ENCODE data around the gene TMEM132A.
A peak's percentile ranks its signal among the peaks of the same experiment; 100 is the strongest.

The TMEM132A gene

DNA sequence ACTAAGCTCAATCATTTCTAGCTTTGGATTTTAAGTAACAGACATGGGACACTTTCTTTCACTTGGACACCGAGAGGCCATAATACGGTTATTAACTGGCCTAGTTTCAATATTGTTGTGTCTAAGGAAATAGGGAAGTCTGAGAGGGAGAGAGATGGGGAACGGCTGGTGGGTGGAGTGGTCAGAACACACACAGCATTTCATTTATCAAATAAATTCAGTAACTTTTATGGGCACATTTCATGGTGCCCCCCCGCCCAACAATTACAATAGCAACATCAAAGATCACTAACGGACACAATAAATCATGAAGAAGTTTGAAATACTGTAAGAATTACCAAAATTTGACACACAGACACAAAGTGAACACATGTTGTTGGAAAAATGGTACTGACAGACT is 28.6 kb upstream of the TMEM132A start:
- DNase-seq (ENCODE audit: low read depth in 2 of 2) = no peak
- H3K4me3 ChIP-seq (replicated peaks in 1 of 2; ENCODE audit: low read depth in 2 of 2, low read length in 2 of 2) = no peak overlapping the region
- TF ChIP-seq, protein P1, sequence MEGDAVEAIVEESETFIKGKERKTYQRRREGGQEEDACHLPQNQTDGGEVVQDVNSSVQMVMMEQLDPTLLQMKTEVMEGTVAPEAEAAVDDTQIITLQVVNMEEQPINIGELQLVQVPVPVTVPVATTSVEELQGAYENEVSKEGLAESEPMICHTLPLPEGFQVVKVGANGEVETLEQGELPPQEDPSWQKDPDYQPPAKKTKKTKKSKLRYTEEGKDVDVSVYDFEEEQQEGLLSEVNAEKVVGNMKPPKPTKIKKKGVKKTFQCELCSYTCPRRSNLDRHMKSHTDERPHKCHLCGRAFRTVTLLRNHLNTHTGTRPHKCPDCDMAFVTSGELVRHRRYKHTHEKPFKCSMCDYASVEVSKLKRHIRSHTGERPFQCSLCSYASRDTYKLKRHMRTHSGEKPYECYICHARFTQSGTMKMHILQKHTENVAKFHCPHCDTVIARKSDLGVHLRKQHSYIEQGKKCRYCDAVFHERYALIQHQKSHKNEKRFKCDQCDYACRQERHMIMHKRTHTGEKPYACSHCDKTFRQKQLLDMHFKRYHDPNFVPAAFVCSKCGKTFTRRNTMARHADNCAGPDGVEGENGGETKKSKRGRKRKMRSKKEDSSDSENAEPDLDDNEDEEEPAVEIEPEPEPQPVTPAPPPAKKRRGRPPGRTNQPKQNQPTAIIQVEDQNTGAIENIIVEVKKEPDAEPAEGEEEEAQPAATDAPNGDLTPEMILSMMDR (IDR thresholded peaks at IDR 0.05; ENCODE audit: low read depth, low read length) = no peak

DNA sequence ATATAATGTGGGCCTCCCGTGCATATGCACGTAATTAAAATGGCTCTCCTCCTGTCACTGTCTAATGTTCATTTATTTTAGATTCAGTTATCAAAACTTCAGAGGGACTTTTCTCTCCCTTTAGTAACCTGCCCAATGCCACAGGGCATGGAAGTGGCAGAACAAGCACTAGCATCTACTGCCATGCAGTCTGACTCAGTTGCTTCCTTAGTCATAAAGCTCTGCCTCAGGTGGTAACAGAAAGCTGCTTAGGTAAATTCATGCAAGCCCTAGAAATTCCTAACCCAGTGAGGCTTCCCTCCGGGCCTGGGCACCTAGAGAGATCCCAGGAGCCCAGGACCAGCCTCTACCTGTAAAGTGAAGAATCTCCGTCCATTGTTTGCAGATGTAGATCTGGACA is 26.8 kb upstream of the TMEM132A start:
- TF ChIP-seq, protein P1 (IDR thresholded peaks at IDR 0.05; ENCODE audit: low read depth, low read length) = no peak

GRCh38 chr11:60899046-60899936 is 25.0 kb upstream of the TMEM132A start:
- TF ChIP-seq, protein P1 (IDR thresholded peaks at IDR 0.05; ENCODE audit: low read depth, low read length) = peak; percentile 96
- H3K4me3 ChIP-seq (replicated peaks in 1 of 2; ENCODE audit: low read depth in 2 of 2, low read length in 2 of 2) = no peak overlapping the region
- peak; percentile 82 for DNase-seq (ENCODE audit: low read depth in 2 of 2)

More for the DNA sequence above, 26.8 kb upstream of the TMEM132A start:
- DNase-seq (ENCODE audit: low read depth in 2 of 2) = no peak
- no peak overlapping the region for H3K4me3 ChIP-seq (replicated peaks in 1 of 2; ENCODE audit: low read depth in 2 of 2, low read length in 2 of 2)

DNA sequence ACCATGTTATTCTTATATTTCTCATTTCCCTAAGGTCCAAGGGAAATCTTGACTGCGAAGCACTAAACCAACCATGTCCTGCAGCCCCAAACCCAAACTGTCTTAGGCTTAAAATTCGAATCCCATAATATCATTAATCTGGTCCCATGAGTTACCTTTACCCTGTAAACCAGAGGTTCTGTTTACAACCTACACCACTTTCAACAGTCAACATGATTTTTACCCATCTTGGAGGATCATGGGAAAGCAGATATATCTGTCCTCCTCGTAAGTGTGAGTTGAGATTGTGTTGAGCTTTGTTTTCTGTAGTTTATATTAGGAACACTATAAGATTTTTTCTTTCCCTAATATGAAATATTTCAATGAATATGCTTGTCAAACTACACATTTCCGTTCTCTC is 24.3 kb upstream of the TMEM132A start:
- no peak overlapping the region for H3K4me3 ChIP-seq (replicated peaks in 1 of 2; ENCODE audit: low read depth in 2 of 2, low read length in 2 of 2)
- TF ChIP-seq, protein P1 (IDR thresholded peaks at IDR 0.05; ENCODE audit: low read depth, low read length) = no peak
- DNase-seq (ENCODE audit: low read depth in 2 of 2) = no peak

DNA sequence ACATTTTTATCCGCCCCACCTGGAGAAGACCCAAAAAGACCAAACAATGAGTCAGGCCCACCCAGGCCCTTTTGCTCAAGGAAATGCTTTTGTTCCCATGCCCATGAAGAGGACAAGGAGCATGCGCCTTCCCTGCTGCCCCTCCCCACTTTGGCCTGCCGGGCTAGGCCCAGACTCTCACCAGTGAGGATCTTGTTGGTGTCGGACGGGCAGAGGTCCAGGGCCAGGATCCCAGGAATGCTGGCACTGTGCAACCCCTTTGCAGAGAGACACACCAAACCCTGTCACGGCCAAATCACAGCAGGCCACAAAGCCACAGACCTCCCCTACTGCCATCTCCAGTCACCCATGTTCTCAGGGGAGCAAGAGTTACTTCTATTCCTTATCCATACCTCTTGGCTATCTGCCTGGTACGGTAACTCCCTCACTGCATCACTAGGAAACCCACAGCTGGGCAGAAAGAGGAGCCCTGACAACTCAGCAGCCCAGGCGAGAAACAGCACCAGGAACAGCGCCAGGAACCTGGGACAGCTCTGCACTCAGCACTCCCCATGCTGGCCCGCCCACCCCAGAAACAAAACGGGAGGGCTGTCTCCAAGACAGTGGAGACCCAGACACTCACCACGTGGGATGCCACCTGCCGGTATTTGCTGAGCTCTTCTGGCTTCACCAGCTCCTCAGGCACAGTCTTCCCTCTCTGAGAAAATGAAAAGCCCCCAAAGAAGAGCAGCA is 23.4 kb upstream of the TMEM132A start:
- DNase-seq (ENCODE audit: low read depth in 2 of 2) = no peak
- H3K4me3 ChIP-seq (replicated peaks in 1 of 2; ENCODE audit: low read depth in 2 of 2, low read length in 2 of 2) = no peak overlapping the region
- TF ChIP-seq, protein P1 (IDR thresholded peaks at IDR 0.05; ENCODE audit: low read depth, low read length) = no peak

GRCh38 chr11:60902625-60903024 is 21.6 kb upstream of the TMEM132A start:
- no peak overlapping the region for H3K4me3 ChIP-seq (replicated peaks in 1 of 2; ENCODE audit: low read depth in 2 of 2, low read length in 2 of 2)
- TF ChIP-seq, protein P1 (IDR thresholded peaks at IDR 0.05; ENCODE audit: low read depth, low read length) = no peak
- no peak for DNase-seq (ENCODE audit: low read depth in 2 of 2)

Measured in cardiac fibroblast (primary cell).